ENCODE data around the gene PRKCH. TPM values are rescaled to one million over a fixed set of nuclear protein-coding genes. Genes with fewer than 3 reads are reported as not detected.
A peak's percentile ranks its signal among the peaks of the same experiment; 100 is the strongest.

PRKCH gene
- total and polyA plus RNA-seq, 9 of the 15 experiments (the other 6 are each of a cell fraction or from before 2014, with no cell fraction given): 0.61 to 4.4 (median 4.0) TPM

DNA sequence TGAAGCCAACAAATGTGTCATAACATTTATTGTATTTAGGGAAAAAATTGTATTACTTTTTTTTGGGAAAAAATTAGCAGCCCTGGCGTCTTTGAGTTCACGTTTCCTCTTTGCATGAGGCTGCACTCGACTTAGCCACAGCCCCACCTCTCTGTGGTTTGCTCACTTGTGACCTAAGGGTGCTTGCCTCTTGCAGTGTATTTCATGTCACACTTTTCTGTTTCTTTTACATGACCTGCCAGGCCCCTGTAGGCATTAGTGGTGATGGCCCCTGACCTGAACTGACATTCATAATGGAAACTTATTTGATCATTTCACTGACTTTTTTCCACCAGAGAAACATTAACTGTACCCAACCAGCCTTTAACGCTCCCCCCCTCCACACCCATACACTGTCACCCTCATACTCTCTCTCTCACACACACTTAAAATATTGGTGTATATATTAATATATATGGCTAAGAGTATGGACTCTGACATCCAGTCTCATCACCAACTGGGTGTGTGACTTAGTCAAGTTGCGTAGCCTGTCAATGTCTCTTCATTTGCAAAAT is 122.9 kb downstream of the PRKCH start:
- no peak overlapping the region for H3K9ac ChIP-seq (ENCODE audit: insufficient read depth in 1 of 2, low read depth in 2 of 2, low read length in 2 of 2)
- ChIA-PET POLR2A (no interaction called here), CTCF (ENCODE audit: low intra/inter-chr PET ratio) (no interaction called here)
- 33% methylated on average over 5 of the region's 5 CpGs for WGBS (ENCODE audit: insufficient coverage, low coverage, missing lambda C conversion rate)
- no peaks in the 10 kb centered on the region for H3K27me3 ChIP-seq (ENCODE audit: control insufficient read depth in 2 of 2, insufficient read depth in 2 of 2, low read length in 2 of 2)
- no peaks in the 10 kb centered on the region for H3K4me1 ChIP-seq (replicated peaks in 1 of 2; ENCODE audit: control insufficient read depth in 2 of 2, insufficient read depth in 2 of 2, low read length in 2 of 2)
- no peaks in the 10 kb centered on the region for H4K20me1 ChIP-seq (replicated peaks; ENCODE audit: control insufficient read depth, insufficient read depth, low read length)
- intact Hi-C loops (cut with micrococcal nuclease) (no loop called here), in situ Hi-C loops (cut with MboI) (no loop called here)
- H3K9me1 ChIP-seq (ENCODE audit: control insufficient read depth, insufficient read depth, low read length): no peaks in the 10 kb centered on the region
- no peak for FAIRE-seq
- H2AFZ ChIP-seq (ENCODE audit: low read depth, low read length): no peak overlapping the region
- no peaks in the 10 kb centered on the region for H3K36me3 ChIP-seq (ENCODE audit: control insufficient read depth, insufficient read depth, low read length)
- H3K79me2 ChIP-seq (ENCODE audit: control insufficient read depth, insufficient read depth, low read length): no peaks in the 10 kb centered on the region
- peak in 1 of 4 experiments; percentile 12 for DNase-seq (ENCODE audit: extremely low read depth in 1 of 4, low spot score in 3 of 4)
- H3K4me2 ChIP-seq (ENCODE audit: insufficient read depth, low read length): no peak overlapping the region
- peak; percentile 64; the same call in 1 of the 3 replicates for ATAC-seq
- H3K27ac ChIP-seq (ENCODE audit: extremely low read depth, low read depth, low read length): no peak overlapping the region
- no peak overlapping the region for H3K4me3 ChIP-seq
- TF ChIP-seq, protein P1, sequence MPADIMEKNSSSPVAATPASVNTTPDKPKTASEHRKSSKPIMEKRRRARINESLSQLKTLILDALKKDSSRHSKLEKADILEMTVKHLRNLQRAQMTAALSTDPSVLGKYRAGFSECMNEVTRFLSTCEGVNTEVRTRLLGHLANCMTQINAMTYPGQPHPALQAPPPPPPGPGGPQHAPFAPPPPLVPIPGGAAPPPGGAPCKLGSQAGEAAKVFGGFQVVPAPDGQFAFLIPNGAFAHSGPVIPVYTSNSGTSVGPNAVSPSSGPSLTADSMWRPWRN (IDR thresholded peaks at IDR 0.05; ENCODE audit: low read depth): peak; percentile 57; the same call in 1 of the 2 replicates
- no peak for TF ChIP-seq NR2C2 (CRISPR knock-in tag; IDR thresholded peaks at IDR 0.05)
- peak; percentile 77 for TF ChIP-seq NR2C2 (tag; IDR thresholded peaks at IDR 0.05)
- TF ChIP-seq ZNF431 (CRISPR knock-in tag; IDR thresholded peaks at IDR 0.05): no peak
- TF ChIP-seq, protein P2, sequence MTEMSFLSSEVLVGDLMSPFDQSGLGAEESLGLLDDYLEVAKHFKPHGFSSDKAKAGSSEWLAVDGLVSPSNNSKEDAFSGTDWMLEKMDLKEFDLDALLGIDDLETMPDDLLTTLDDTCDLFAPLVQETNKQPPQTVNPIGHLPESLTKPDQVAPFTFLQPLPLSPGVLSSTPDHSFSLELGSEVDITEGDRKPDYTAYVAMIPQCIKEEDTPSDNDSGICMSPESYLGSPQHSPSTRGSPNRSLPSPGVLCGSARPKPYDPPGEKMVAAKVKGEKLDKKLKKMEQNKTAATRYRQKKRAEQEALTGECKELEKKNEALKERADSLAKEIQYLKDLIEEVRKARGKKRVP (CRISPR knock-in tag; IDR thresholded peaks at IDR 0.05): peak; percentile 64; the same call in 1 of the 2 replicates
- no peak for TF ChIP-seq ELF4 (CRISPR knock-in tag; IDR thresholded peaks at IDR 0.05)
- TF ChIP-seq ZNF175 (CRISPR knock-in tag; IDR thresholded peaks at IDR 0.05; ENCODE audit: low read depth): no peak
- TF ChIP-seq CEBPG (CRISPR knock-in tag; IDR thresholded peaks at IDR 0.05): no peak
- peak in 1 of 2 experiments; percentile 40; a peak in 2 of 4 replicates for TF ChIP-seq CEBPG (tag; conservative IDR thresholded peaks at IDR 0.05 in 1 of 2, IDR thresholded peaks at IDR 0.05 in 1 of 2)
- TF ChIP-seq ZNF41 (CRISPR knock-in tag; conservative IDR thresholded peaks at IDR 0.05): 0 out of 2 replicates have a peak, but pooled peaks have one; percentile 18
- no TSS peak for BruUV-seq (replicated peaks)
- H3K9me3 ChIP-seq (replicated peaks; ENCODE audit: control insufficient read depth, insufficient read depth, low read depth, low read length): no peaks in the 10 kb centered on the region
